ENCODE results near the gene ZFYVE28.

Gene ZFYVE28

GRCh38 chr4:2334826-2335728 lies 83.4 kb downstream of the ZFYVE28 start:
- no peaks in the 10 kb centered on the region for H3K36me3 ChIP-seq (ENCODE audit: control insufficient read depth, insufficient read depth, low read length)
- no peak overlapping the region for H3K27ac ChIP-seq
- H3K4me2 ChIP-seq (ENCODE audit: low read length), result no peak overlapping the region
- H2AFZ ChIP-seq, result no peak overlapping the region
- no peaks in the 10 kb centered on the region for H3K4me1 ChIP-seq
- no peaks in the 10 kb centered on the region for H3K9me3 ChIP-seq (ENCODE audit: control insufficient read depth, low read length)
- TF ChIP-seq, protein P1, sequence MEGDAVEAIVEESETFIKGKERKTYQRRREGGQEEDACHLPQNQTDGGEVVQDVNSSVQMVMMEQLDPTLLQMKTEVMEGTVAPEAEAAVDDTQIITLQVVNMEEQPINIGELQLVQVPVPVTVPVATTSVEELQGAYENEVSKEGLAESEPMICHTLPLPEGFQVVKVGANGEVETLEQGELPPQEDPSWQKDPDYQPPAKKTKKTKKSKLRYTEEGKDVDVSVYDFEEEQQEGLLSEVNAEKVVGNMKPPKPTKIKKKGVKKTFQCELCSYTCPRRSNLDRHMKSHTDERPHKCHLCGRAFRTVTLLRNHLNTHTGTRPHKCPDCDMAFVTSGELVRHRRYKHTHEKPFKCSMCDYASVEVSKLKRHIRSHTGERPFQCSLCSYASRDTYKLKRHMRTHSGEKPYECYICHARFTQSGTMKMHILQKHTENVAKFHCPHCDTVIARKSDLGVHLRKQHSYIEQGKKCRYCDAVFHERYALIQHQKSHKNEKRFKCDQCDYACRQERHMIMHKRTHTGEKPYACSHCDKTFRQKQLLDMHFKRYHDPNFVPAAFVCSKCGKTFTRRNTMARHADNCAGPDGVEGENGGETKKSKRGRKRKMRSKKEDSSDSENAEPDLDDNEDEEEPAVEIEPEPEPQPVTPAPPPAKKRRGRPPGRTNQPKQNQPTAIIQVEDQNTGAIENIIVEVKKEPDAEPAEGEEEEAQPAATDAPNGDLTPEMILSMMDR (IDR thresholded peaks at IDR 0.05), result no peak
- no peak overlapping the region for H3K9ac ChIP-seq
- H3K79me2 ChIP-seq, result no peaks in the 10 kb centered on the region
- no peaks in the 10 kb centered on the region for H3K27me3 ChIP-seq (ENCODE audit: control insufficient read depth, insufficient read depth, low read length)
- no peak overlapping the region for H3K4me3 ChIP-seq (ENCODE audit: low read depth, low read length)

- no peaks in the 10 kb centered on the region for H3K27me3 ChIP-seq (ENCODE audit: control insufficient read depth, insufficient read depth, low read length)
- no peak overlapping the region for H3K27ac ChIP-seq
- TF ChIP-seq, protein P1 (IDR thresholded peaks at IDR 0.05), result no peak
- no peaks in the 10 kb centered on the region for H3K79me2 ChIP-seq
- H3K9ac ChIP-seq, result no peak overlapping the region
- H3K4me3 ChIP-seq (ENCODE audit: low read depth, low read length), result no peak overlapping the region
- no peaks in the 10 kb centered on the region for H3K9me3 ChIP-seq (ENCODE audit: control insufficient read depth, low read length)
- no peak overlapping the region for H2AFZ ChIP-seq
- no peaks in the 10 kb centered on the region for H3K36me3 ChIP-seq (ENCODE audit: control insufficient read depth, insufficient read depth, low read length)
- H3K4me2 ChIP-seq (ENCODE audit: low read length), result peak overlapping the region; percentile 39
- no peaks in the 10 kb centered on the region for H3K4me1 ChIP-seq
These were observed 84.4 kb downstream of the ZFYVE28 start for GRCh38 chr4:2333916-2334644.

DNA sequence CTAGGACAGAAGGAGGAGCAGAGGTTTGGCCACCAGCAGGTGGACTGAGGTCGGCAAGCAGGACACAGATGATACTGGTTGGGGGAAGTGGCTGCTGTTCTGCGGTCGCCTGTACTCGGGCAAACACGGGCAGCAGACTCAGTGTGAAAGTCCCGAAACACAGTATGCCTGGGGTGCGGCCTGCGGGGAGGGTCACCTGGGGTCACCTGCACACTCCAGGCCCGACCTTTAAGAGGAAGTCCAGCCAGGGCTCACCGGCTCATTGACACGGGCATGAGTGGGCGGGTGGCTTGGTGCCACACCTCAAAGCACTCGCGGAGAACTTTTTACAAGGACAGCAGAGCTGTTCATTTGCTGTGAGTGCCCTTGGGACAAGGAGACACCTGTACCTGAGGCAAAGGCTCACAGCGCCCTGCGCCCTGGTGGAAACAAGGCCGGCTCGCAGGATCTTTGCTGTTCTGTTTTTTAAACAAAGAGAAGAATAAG lies 85.0 kb downstream of the ZFYVE28 start:
- peak overlapping the region; percentile 39 for H3K4me2 ChIP-seq (ENCODE audit: low read length)

GRCh38 chr4:2332976-2333319 lies 85.5 kb downstream of the ZFYVE28 start:
- no peak overlapping the region for H3K4me3 ChIP-seq (ENCODE audit: low read depth, low read length)
- no peaks in the 10 kb centered on the region for H3K36me3 ChIP-seq (ENCODE audit: control insufficient read depth, insufficient read depth, low read length)
- no peaks in the 10 kb centered on the region for H3K4me1 ChIP-seq
- H3K27ac ChIP-seq, result no peak overlapping the region
- no peak overlapping the region for H2AFZ ChIP-seq
- H3K4me2 ChIP-seq (ENCODE audit: low read length), result no peak overlapping the region
- H3K27me3 ChIP-seq (ENCODE audit: control insufficient read depth, insufficient read depth, low read length), result no peaks in the 10 kb centered on the region
- TF ChIP-seq, protein P1 (IDR thresholded peaks at IDR 0.05), result no peak
- H3K9ac ChIP-seq, result no peak overlapping the region
- H3K9me3 ChIP-seq (ENCODE audit: control insufficient read depth, low read length), result no peaks in the 10 kb centered on the region
- no peaks in the 10 kb centered on the region for H3K79me2 ChIP-seq

More for the DNA sequence above, 85.0 kb downstream of the ZFYVE28 start:
- Histone ChIP-seq H3K79me2 (no peaks in the 10 kb centered on the region), H3K9ac (no peak overlapping the region), H3K27ac (no peak overlapping the region), H2AFZ (no peak overlapping the region), H3K36me3 (ENCODE audit: control insufficient read depth, insufficient read depth, low read length) (no peaks in the 10 kb centered on the region), H3K4me1 (no peaks in the 10 kb centered on the region), H3K27me3 (ENCODE audit: control insufficient read depth, insufficient read depth, low read length) (no peaks in the 10 kb centered on the region), H3K9me3 (ENCODE audit: control insufficient read depth, low read length) (no peaks in the 10 kb centered on the region), H3K4me3 (ENCODE audit: low read depth, low read length) (no peak overlapping the region)
- TF ChIP-seq, protein P1 (IDR thresholded peaks at IDR 0.05), result no peak
